Measurements from ENCODE around the gene TUBA4B.

- no peak for TF ChIP-seq CTCF (IDR thresholded peaks at IDR 0.05)
- TF ChIP-seq POLR2A (IDR thresholded peaks at IDR 0.05): no peak
These were observed 47.0 kb downstream of the TUBA4B start for GRCh38 chr2:219300022-219300421.

Data from body of pancreas (tissue), 4 donors.